PFSK-1 (cell line): Measurements from ENCODE around the gene SMC5.

Experiments
- FOXP2 ChIP-seq: optimal IDR thresholded peaks from 2 replicates; pipeline ENCODE3; 2011; ENCODE audit warnings: borderline replicate concordance, control low read depth, inconsistent platforms; ENCODE audit not compliant: insufficient read depth; ENCODE audit errors: extremely low read length, extremely low read depth
- POLR2AphosphoS5 ChIP-seq: IDR thresholded peaks from 2 replicates; pipeline ENCODE4 v1.6.1; 2012; ENCODE audit warnings: low read depth, mild to moderate bottlenecking, control low read depth, low read length, moderate library complexity
- SIN3A ChIP-seq: IDR thresholded peaks from 2 replicates; pipeline ENCODE4 v1.6.1; 2012; ENCODE audit warnings: mild to moderate bottlenecking, low read length, moderate library complexity, borderline replicate concordance; ENCODE audit not compliant: insufficient read depth
- TAF1 ChIP-seq: IDR thresholded peaks from 2 replicates; pipeline ENCODE4 v1.6.1; 2012; ENCODE audit warnings: low read length, control low read depth, borderline replicate concordance; ENCODE audit not compliant: insufficient read depth
- TF ChIP-seq, protein P1 (sequence below), 2 experiments: IDR thresholded peaks; 2 replicates each; pipeline versions ENCODE4 v1.6.1 to v1.8.0; 2011 to 2012; ENCODE audit warnings: low read depth in 2 of 2, low read length in 2 of 2, control low read depth in 1 of 2, inconsistent platforms in 1 of 2, mild to moderate bottlenecking in 1 of 2, moderate library complexity in 1 of 2; ENCODE audit not compliant: insufficient read depth in 1 of 2

The SMC5 gene

DNA sequence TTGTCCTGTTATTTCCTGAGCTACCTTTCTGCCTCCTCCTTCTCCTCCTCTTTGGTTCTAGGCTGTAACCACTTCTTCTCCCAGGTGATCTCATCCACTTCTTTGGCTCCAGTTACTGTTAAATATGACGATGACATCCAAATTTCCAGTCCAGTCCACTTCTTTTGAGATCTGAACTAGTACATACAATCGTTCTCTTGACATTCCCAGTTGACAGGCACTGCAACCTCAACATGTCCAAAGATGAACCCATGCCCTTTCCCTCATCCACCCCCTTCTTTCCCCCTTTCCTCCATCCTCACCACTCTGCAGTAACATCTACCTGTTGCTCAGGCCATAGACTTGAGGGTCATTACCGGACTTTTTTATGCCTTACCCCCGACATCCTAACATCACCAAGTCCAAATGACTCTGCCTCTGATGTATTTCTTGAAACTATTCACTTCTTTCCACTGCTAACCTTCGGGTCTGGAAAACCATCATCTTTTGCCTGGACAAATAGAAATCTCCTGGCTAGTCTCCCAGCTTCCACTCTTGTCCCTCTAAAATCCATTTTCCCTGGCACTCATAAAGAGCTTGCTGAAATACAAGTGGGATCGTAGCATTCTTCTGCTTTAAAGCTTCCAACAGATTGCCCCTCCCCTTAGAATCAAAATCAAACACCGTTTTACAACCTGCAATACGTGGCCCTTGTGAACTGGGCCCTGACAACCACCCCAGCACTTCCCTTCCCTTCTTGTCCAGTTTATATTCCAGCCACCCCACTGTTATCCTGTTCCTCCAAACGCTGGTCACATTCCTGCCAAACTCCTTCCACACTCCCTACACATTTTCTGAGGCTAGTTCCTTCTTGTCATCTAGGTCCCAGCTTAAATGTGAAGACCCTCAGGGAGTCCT is 124.2 kb downstream of the SMC5 start:
- TF ChIP-seq TAF1 = no peak
- TF ChIP-seq, protein P1, sequence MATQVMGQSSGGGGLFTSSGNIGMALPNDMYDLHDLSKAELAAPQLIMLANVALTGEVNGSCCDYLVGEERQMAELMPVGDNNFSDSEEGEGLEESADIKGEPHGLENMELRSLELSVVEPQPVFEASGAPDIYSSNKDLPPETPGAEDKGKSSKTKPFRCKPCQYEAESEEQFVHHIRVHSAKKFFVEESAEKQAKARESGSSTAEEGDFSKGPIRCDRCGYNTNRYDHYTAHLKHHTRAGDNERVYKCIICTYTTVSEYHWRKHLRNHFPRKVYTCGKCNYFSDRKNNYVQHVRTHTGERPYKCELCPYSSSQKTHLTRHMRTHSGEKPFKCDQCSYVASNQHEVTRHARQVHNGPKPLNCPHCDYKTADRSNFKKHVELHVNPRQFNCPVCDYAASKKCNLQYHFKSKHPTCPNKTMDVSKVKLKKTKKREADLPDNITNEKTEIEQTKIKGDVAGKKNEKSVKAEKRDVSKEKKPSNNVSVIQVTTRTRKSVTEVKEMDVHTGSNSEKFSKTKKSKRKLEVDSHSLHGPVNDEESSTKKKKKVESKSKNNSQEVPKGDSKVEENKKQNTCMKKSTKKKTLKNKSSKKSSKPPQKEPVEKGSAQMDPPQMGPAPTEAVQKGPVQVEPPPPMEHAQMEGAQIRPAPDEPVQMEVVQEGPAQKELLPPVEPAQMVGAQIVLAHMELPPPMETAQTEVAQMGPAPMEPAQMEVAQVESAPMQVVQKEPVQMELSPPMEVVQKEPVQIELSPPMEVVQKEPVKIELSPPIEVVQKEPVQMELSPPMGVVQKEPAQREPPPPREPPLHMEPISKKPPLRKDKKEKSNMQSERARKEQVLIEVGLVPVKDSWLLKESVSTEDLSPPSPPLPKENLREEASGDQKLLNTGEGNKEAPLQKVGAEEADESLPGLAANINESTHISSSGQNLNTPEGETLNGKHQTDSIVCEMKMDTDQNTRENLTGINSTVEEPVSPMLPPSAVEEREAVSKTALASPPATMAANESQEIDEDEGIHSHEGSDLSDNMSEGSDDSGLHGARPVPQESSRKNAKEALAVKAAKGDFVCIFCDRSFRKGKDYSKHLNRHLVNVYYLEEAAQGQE (IDR thresholded peaks at IDR 0.05; ENCODE audit: insufficient read depth in 1 of 2, low read depth in 2 of 2, low read length in 2 of 2) = no peak
- no peak for TF ChIP-seq POLR2AphosphoS5
- no peak for TF ChIP-seq SIN3A
- TF ChIP-seq FOXP2 = no peak

DNA sequence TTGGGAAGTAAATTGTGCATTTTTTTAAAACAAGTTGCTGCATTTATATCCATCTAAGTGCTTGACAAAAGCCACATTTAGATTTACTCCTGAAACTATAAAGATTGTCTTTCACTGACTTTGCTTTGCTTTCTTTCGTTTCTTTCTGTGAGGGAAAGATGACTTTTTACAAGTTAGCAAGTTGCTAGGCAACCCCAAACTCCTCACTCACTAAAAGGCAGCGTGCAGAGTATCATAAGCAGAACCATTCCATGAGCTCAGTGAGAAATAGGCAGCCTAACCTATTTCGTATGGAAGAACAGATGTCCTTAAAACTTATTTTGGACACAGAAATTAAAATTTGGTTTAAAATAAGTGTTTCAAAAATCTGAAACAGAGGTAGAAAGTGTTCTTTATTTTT is 126.6 kb downstream of the SMC5 start:
- TF ChIP-seq POLR2AphosphoS5 (no peak), SIN3A (no peak), FOXP2 (no peak)
- TF ChIP-seq, protein P1 (IDR thresholded peaks at IDR 0.05; ENCODE audit: insufficient read depth in 1 of 2, low read depth in 2 of 2, low read length in 2 of 2) = no peak

GRCh38 chr9:70387663-70388062 is 128.9 kb downstream of the SMC5 start:
- TF ChIP-seq POLR2AphosphoS5 = no peak
- TF ChIP-seq SIN3A = no peak
- no peak for TF ChIP-seq TAF1
- TF ChIP-seq, protein P1 (IDR thresholded peaks at IDR 0.05; ENCODE audit: insufficient read depth in 1 of 2, low read depth in 2 of 2, low read length in 2 of 2) = no peak
- no peak for TF ChIP-seq FOXP2

GRCh38 chr9:70389188-70389587 is 130.4 kb downstream of the SMC5 start:
- TF ChIP-seq FOXP2 (no peak), TAF1 (no peak), POLR2AphosphoS5 (no peak), SIN3A (no peak)
- TF ChIP-seq, protein P1 (IDR thresholded peaks at IDR 0.05; ENCODE audit: insufficient read depth in 1 of 2, low read depth in 2 of 2, low read length in 2 of 2) = no peak
